ENCODE measurements around the gene RNU1-1.
"Not testable (repeated sequence)": the region's sequence is repeated elsewhere in the genome, so short reads cannot be mapped to it uniquely, and the experiment has no call there.

RNU1-1 gene

DNA sequence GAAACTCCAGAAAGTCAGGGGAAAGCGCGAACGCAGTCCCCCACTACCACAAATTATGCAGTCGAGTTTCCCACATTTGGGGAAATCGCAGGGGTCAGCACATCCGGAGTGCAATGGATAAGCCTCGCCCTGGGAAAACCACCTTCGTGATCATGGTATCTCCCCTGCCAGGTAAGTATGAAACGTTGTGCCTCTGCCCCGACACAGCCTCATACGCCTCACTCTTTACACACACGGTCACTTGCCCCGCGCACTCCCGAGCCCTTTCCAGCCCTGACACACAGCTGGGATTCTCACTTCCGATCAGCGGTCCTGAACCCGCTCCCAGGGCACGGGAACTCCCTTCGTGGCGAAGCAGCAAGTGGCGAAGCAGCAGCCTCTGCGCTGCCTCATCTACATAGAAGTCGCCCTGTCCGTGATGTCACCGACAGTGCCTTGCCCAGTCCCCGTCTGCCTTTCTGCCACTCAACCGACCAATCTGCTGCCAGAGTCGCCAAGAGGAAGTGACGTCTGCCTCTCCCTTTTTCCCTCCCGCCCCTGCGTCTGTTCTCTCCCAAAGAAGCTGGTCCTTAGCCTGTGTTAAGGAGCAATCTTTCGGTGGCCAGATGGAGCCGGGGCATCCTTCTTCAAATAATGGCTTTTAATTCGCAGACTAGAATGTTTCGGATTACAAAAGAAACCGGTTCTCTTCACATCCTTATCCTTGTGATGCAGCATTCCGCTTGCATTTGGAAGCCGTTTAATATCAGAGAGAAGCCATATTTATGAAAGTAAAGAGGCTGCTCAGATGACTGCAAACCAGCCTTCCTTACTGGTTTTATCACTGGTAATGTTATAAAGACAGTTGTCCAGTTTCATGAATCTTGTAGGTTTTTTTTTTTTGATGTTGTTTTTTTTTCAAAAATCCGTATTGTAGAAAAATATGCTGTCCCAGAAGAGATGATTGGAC is at the start of gene RNU1-1:
Gene RNU1-1 (minus strand): TSS at position 179 of the 949 bp plus-strand sequence.
- not testable (repeated sequence) for DNase-seq

GRCh38 chr1:16561035-16561434 is 47.0 kb upstream of the RNU1-1 start:
- DNase-seq = not testable (repeated sequence)

DNA sequence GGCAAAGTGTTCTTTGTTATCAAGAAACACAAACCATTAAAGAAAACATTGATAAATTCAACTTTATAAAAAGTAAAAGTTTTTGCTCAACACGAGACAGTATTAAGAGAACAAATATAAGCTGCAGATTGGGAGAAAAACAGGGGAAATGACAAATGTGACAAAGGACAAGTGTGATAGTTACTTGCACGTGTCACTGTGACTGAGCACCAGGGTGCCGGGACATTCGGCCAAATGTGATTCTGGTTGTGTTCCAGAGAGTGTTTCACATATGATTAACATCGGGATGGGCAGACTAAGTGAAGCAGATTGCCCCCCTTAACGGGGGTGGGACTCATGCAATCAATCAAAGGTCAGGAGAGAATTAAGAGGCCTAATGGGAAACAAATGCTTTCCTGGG is 46.4 kb upstream of the RNU1-1 start:
- not testable (repeated sequence) for DNase-seq

GRCh38 chr1:16559688-16560087 is 45.6 kb upstream of the RNU1-1 start:
- DNase-seq = not testable (repeated sequence)

DNA sequence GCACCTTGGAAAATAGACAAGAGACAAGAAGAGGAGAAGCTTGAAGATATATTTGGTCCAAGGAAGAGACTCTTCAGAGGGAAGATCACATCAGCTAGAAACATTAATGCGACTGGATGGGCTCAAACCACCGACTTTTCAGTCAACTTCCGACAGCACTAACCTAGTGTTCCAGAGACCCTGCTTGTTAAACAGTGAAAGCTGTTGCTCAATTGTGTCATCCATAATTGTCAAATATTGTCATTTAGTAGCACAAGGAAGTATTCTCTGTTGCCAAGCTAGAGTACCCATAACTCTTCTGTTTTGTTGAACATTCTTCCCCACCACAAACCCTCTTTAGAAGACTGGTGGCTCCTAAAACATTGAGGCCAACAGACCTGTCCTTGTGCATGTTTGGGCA is 42.9 kb upstream of the RNU1-1 start:
- not testable (repeated sequence) for DNase-seq

DNA sequence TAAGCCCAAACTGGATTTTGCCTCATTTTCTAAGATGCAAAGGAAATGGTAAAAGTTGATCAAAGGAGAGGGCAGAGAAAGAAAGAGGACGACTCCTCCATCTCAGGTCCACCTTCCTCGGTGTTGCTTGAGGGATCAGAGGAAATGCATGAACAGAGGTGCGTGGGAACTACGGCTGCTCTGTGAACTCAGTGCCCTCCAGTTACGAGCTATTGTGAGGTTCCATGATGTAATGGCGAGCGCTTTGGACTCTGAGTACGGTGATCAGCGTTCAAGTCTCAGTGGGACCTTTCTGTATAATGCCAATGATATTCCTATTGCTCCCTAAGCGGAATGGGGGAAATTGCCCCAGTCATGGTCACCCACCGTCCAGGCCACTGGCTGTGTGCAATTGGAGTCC is 39.2 kb upstream of the RNU1-1 start:
- DNase-seq = not testable (repeated sequence)

DNA sequence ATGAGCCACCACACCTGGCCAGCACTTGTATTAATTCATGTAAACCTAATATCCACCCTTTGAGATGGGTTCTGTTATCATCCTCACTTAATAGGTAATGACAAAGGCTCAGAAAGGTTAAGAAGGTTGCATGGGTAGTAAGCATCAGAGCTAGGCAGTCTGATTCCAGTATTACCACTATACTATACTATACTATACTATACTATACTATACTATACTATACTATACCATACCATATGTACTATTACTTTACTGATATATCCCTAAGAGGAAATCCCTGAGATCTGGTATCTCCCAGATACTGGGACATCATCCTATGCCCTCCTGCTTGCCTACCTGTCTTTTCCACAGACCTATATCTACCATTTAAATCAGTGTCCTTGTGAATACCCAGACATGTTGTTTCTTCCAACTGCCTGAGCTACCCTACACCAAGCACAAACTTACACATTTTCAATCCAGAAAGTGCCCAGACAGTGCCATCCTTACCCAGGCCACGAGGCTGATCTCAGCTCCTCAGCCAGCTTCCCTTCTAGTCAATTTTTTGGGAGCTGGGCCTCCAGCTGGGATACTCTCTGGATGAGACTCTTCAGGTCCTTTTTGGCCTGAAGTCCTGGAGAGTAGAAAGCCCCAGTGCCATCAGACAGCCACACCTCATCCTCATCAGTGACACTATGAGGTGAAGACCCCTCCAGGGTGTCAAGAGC is 36.3 kb upstream of the RNU1-1 start:
- DNase-seq = not testable (repeated sequence)

GRCh38 chr1:16549545-16549944 is 35.5 kb upstream of the RNU1-1 start:
- not testable (repeated sequence) for DNase-seq

- not testable (repeated sequence) for DNase-seq
These were observed 33.6 kb upstream of the RNU1-1 start for GRCh38 chr1:16547502-16548241.

- DNase-seq = not testable (repeated sequence)
These were observed 31.6 kb upstream of the RNU1-1 start for GRCh38 chr1:16545682-16546095.

- DNase-seq = not testable (repeated sequence)
These were observed 26.4 kb upstream of the RNU1-1 start for GRCh38 chr1:16540421-16540893.

- DNase-seq = not testable (repeated sequence)
These were observed 23.4 kb upstream of the RNU1-1 start for GRCh38 chr1:16537528-16537927.

DNA sequence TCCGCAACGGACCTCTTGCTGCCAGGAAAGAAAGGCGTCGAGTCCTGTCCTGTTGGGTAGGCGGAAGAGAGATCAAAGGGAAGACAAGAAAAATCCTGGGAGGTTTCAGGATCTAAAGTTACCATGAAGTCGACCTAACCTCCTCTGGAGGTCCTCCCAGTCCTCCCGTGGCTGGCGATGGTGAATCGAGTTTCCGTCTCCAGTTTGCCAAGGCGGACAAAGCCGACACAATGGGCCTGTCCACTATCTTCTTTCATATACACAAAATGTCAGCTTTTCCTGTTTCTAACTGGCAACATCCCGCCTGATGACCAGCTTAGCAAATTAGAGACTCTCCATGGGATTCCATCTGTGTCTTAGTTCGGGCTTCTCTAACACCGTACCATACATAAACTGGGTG is 22.7 kb upstream of the RNU1-1 start:
- DNase-seq = not testable (repeated sequence)

DNA sequence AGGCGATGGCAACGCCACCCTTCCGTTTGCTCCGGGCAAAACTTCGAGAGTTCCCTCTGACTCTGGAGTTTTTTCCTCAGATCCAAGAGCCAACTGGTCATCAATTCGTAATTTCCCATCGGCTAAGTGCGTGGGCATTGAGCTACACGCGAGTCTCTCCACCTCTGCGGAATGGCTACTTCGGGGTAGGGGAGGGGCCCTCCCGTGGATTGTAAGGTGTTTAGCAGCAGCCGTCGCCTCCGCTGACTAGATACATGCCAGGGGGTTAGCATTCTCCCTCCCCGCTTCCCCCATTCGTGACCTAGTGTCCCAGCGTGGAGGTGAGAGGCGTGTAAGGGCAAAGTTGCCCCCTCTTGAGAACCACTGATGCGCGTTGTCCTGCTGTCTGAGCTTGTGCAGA is 21.8 kb upstream of the RNU1-1 start:
- not testable (repeated sequence) for DNase-seq

GRCh38 chr1:16535487-16535886 is 21.4 kb upstream of the RNU1-1 start:
- DNase-seq = not testable (repeated sequence)

GRCh38 chr1:16534829-16535456 is 20.9 kb upstream of the RNU1-1 start:
- not testable (repeated sequence) for DNase-seq

GRCh38 chr1:16534239-16534828 is 20.2 kb upstream of the RNU1-1 start:
- DNase-seq = not testable (repeated sequence)

GRCh38 chr1:16532235-16532991 is 18.3 kb upstream of the RNU1-1 start:
- DNase-seq = not testable (repeated sequence)

DNA sequence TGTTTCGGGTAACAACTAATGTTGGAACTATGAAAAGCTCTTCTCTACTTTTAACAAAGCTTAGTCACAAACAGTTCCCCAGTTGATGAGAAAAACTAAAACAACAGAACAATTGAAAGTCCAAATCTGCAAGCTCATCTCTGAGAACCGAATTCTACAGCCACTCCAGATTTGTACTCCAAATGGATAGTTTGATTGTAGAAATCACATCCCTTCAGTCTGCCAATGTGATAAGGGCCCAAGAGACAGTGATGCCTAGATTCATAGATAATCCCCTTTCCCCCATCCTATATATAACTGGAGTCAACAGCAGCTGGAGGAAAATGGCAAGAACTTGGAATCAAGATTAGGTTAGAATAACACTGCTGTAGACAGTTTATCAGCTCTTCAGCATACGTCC is 14.3 kb upstream of the RNU1-1 start:
- not testable (repeated sequence) for DNase-seq

DNA sequence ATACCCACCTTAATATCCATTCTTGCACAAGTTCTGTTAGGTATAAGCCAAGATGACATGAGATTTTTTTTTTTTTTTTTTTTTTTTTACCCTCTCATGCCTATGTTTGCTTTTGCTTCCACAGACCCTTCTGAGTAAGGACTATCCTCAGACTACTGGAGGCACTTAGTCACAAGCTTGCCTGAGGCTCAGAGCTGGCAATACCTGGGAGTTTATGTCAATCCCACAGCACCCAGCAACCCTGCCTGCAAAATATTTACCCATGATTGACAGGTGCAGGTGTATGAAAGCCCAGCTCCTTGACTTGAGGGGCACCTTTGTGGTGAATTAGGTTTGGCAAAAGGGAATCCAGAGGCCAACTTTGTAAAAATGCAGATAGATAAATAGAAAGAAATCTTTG is 11.7 kb upstream of the RNU1-1 start:
- not testable (repeated sequence) for DNase-seq

GRCh38 chr1:16521679-16522078 is 7.6 kb upstream of the RNU1-1 start:
- not testable (repeated sequence) for DNase-seq

Measured in DMS79 (cell line).